IPS-18a (cell line): ENCODE measurements around the gene PTPRE.

Experiments used
- H3K27ac ChIP-seq: one replicate; pipeline ENCODE4 v1.5.1; 2013; ENCODE audit warnings: low read length
- H3K27me3 ChIP-seq: one replicate; pipeline ENCODE4 v1.6.1; 2013; ENCODE audit warnings: mild to moderate bottlenecking, low read length; ENCODE audit not compliant: control insufficient read depth, insufficient read depth
- H3K36me3 ChIP-seq: one replicate; pipeline ENCODE4 v1.6.1; 2013; ENCODE audit warnings: low read depth, low read length; ENCODE audit not compliant: control insufficient read depth
- H3K4me1 ChIP-seq: one replicate; pipeline ENCODE4 v1.6.1; 2013; ENCODE audit warnings: low read depth, low read length; ENCODE audit not compliant: control insufficient read depth
- H3K4me3 ChIP-seq: one replicate; pipeline ENCODE4 v1.5.1; 2013; ENCODE audit warnings: low read length
- H3K9ac ChIP-seq: one replicate; pipeline ENCODE4 v1.6.1; 2013; ENCODE audit warnings: mild to moderate bottlenecking, low read length, moderate library complexity
- H3K9me3 ChIP-seq: one replicate; pipeline ENCODE4 v1.6.1; 2013; ENCODE audit warnings: low read depth, low read length; ENCODE audit not compliant: control insufficient read depth

Gene PTPRE

DNA sequence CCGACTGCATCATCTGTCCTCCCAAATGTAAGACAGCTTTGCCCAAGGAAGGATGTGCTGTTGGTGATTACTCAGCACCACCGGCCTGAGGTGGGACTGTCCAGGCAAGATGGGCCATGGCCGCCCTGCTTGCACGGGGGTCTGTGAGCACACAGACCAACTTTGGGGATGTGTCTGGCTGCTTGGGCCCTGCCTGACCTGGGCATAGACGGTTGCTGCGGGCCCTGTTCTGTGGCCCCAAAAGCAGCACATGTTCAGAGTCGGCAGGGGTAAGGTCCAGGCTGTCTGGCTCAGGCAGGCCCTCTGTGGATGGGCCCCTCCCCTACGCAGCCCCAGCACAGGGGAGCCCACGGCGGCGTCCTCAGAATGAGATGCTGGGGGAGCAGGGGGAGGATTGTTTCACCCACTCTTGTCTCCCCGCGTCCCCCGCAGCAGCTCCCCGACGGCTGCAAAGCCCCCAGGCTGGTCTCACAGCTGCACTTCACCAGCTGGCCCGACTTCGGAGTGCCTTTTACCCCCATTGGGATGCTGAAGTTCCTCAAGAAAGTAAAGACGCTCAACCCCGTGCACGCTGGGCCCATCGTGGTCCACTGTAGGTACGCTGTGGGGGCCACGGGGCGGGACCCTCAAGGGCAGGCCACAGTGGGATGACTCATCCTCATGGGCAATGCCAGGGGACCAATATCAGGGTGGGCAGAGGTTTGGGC is 160.9 kb downstream of the PTPRE start:
- Histone ChIP-seq H3K4me3 (no peak overlapping the region), H3K36me3 (no peaks in the 10 kb centered on the region), H3K27ac (no peak overlapping the region), H3K4me1 (peaks cover 12% of the 10 kb centered on the region), H3K27me3 (no peaks in the 10 kb centered on the region), H3K9ac (no peak overlapping the region), H3K9me3 (no peaks in the 10 kb centered on the region)

GRCh38 chr10:128068398-128069285 is 161.7 kb downstream of the PTPRE start:
- H3K4me3 ChIP-seq: no peak overlapping the region
- H3K4me1 ChIP-seq: peaks cover 4% of the 10 kb centered on the region
- no peak overlapping the region for H3K9ac ChIP-seq
- H3K27ac ChIP-seq: no peak overlapping the region
- no peaks in the 10 kb centered on the region for H3K9me3 ChIP-seq
- no peaks in the 10 kb centered on the region for H3K27me3 ChIP-seq
- H3K36me3 ChIP-seq: no peaks in the 10 kb centered on the region

DNA sequence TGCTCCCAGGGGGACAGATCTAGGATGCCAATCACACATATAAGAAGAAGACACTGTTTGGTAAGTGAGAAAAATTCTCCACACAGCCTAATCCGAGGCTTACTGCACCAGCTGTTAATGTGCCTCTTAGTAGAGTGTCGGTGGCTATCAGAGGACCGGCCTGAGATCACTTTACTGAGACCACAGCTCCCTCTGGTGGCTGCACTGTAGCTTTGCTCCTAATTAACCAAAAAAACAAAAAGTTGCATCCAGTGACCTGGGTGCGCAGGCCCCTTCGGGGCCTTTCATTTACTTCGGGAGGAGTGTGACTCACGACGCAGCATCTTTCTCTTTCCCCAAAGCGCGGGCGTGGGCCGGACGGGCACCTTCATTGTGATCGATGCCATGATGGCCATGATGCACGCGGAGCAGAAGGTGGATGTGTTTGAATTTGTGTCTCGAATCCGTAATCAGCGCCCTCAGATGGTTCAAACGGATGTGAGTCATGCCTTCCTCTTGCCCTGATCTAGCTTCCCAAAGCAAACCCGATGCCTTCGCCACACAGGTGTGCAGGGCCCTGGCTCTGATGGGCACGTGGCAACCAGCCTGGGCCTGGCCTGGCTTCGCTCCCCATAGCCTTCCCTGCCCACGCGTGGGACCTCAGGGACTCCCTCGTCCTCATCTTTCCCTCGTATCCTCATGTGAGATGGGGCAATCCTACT is 162.6 kb downstream of the PTPRE start:
- Histone ChIP-seq H3K27me3 (no peaks in the 10 kb centered on the region), H3K9me3 (no peaks in the 10 kb centered on the region), H3K4me1 (no peaks in the 10 kb centered on the region), H3K9ac (no peak overlapping the region), H3K27ac (no peak overlapping the region), H3K36me3 (no peaks in the 10 kb centered on the region), H3K4me3 (no peak overlapping the region)

GRCh38 chr10:128070161-128070560 is 163.3 kb downstream of the PTPRE start:
- no peak overlapping the region for H3K9ac ChIP-seq
- no peak overlapping the region for H3K27ac ChIP-seq
- H3K9me3 ChIP-seq: no peaks in the 10 kb centered on the region
- H3K4me3 ChIP-seq: no peak overlapping the region
- no peaks in the 10 kb centered on the region for H3K36me3 ChIP-seq
- H3K27me3 ChIP-seq: no peaks in the 10 kb centered on the region
- H3K4me1 ChIP-seq: no peaks in the 10 kb centered on the region

- Histone ChIP-seq H3K9me3 (no peaks in the 10 kb centered on the region), H3K27me3 (no peaks in the 10 kb centered on the region), H3K27ac (no peak overlapping the region), H3K9ac (no peak overlapping the region), H3K4me3 (no peak overlapping the region), H3K4me1 (no peaks in the 10 kb centered on the region), H3K36me3 (no peaks in the 10 kb centered on the region)
These were observed 164.0 kb downstream of the PTPRE start for GRCh38 chr10:128070721-128071416.

- no peak overlapping the region for H3K4me3 ChIP-seq
- H3K36me3 ChIP-seq: no peaks in the 10 kb centered on the region
- H3K27me3 ChIP-seq: no peaks in the 10 kb centered on the region
- no peak overlapping the region for H3K9ac ChIP-seq
- no peak overlapping the region for H3K27ac ChIP-seq
- H3K4me1 ChIP-seq: no peaks in the 10 kb centered on the region
- H3K9me3 ChIP-seq: no peaks in the 10 kb centered on the region
These were observed 164.5 kb downstream of the PTPRE start for GRCh38 chr10:128071417-128071782.

DNA sequence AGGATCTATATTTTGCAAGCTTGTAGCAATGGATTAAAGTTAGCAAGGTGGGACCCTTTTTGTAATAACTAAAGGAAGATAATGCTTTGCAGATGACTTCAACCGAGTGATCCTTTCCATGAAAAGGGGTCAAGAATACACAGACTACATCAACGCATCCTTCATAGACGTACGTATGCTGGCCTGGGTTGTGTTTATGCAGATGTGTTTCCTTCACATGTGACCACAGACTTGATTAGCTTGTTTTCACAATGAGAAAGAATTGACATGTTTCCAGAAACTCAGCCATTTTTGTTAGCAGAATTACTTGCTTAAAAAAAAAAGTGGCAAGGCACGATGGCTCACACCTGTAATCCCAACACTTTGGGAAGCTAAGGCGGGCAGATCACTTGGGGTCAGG is 165.1 kb downstream of the PTPRE start:
- H3K27me3 ChIP-seq: no peaks in the 10 kb centered on the region
- H3K9ac ChIP-seq: no peak overlapping the region
- H3K4me3 ChIP-seq: no peak overlapping the region
- H3K27ac ChIP-seq: no peak overlapping the region
- H3K4me1 ChIP-seq: no peaks in the 10 kb centered on the region
- H3K36me3 ChIP-seq: no peaks in the 10 kb centered on the region
- H3K9me3 ChIP-seq: no peaks in the 10 kb centered on the region

DNA sequence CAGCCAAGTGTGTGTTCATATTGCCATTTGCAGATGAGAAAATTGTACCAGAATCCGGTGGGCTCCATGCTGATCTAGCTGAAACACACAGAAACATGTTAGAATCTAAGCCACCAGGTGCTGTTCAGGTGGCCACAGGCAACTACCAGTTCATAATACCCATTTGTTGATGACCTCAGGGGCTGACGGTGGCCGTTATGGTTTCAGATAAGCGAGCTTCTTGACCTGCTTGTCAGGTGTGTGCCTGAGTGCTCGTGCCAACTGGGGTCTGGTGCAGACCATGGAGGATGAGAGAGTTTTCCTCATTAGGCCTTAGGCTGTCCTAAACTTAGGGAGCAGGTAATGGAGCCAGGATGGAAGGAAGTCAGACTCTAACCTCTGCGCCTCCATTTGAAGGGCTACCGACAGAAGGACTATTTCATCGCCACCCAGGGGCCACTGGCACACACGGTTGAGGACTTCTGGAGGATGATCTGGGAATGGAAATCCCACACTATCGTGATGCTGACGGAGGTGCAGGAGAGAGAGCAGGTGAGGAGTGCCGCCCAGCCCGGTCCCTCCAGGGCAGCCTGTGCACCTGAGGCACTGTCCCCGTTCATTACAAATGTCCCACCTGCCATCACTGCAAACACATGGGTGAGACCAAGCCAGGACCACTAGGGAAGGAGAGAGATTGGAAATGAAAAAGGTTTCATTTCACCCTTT is 166.2 kb downstream of the PTPRE start:
- Histone ChIP-seq H3K4me1 (no peaks in the 10 kb centered on the region), H3K9ac (no peak overlapping the region), H3K4me3 (no peak overlapping the region), H3K27me3 (no peaks in the 10 kb centered on the region), H3K9me3 (no peaks in the 10 kb centered on the region), H3K36me3 (no peaks in the 10 kb centered on the region), H3K27ac (no peak overlapping the region)

- Histone ChIP-seq H3K4me3 (no peak overlapping the region), H3K4me1 (no peaks in the 10 kb centered on the region), H3K27ac (no peak overlapping the region), H3K9ac (no peak overlapping the region), H3K9me3 (no peaks in the 10 kb centered on the region), H3K36me3 (no peaks in the 10 kb centered on the region), H3K27me3 (no peaks in the 10 kb centered on the region)
These were observed 167.0 kb downstream of the PTPRE start for GRCh38 chr10:128073890-128074289.

DNA sequence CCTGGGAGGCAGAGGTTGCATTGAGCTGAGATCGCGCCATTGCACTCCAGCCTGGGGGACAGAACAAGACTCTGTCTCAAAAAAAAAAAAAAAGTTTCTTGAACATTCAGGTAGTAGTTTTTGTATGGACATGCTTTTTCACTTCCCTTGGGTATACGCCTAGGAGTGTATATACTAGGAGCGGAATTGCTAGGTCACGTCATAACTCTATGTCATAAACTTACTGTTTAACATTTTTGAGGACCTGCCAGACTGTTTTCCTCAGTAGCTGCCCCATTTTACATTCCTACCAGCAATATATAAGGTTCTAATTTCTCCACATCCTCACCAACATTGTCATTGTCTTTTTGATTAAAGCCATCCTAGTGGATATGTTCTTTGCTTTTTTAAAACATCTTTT is 167.7 kb downstream of the PTPRE start:
- Histone ChIP-seq H3K4me1 (no peaks in the 10 kb centered on the region), H3K9ac (no peak overlapping the region), H3K4me3 (no peak overlapping the region), H3K36me3 (no peaks in the 10 kb centered on the region), H3K27me3 (no peaks in the 10 kb centered on the region), H3K27ac (no peak overlapping the region), H3K9me3 (no peaks in the 10 kb centered on the region)
